ENCODE measurements around the gene RAPGEF4. TPM values are rescaled to one million over a fixed set of nuclear protein-coding genes. Genes with fewer than 3 reads are reported as not detected.

The RAPGEF4 gene
- total RNA-seq, 1 experiment from 2014 or later: 1.4 TPM

GRCh38 chr2:172842511-172843265 lies 107.0 kb downstream of the RAPGEF4 start:
- Mint-ChIP-seq H3K36me3 (ENCODE audit: insufficient read depth in 1 of 3, low read depth in 3 of 3) (no peaks in the 10 kb centered on the region), H3K4me3 (no peak overlapping the region), H3K9me3 (no peaks in the 10 kb centered on the region), H3K4me1 (no peaks in the 10 kb centered on the region), H3K27me3 (ENCODE audit: low read depth) (no peaks in the 10 kb centered on the region), H3K27ac (no peak overlapping the region)
- Histone ChIP-seq H2BK12ac (ENCODE audit: insufficient read length, low read depth, low read length) (no peak overlapping the region), H4K5ac (ENCODE audit: insufficient read length, low read depth, low read length) (no peak overlapping the region), H2BK15ac (ENCODE audit: low read depth, low read length) (no peak overlapping the region), H3K9me3 (ENCODE audit: control insufficient read depth, low read depth, low read length) (no peaks in the 10 kb centered on the region), H3K56ac (ENCODE audit: insufficient read length, low read depth, low read length) (no peak overlapping the region), H2BK20ac (ENCODE audit: low read depth, low read length, poor library complexity, severe bottlenecking) (no peak overlapping the region), H3K9ac (ENCODE audit: extremely low read depth, insufficient read length, low read length) (no peak overlapping the region), H4K91ac (ENCODE audit: insufficient read length, low read depth, low read length) (no peak overlapping the region), H3K79me1 (ENCODE audit: insufficient read depth, low read depth, low read length, poor library complexity, severe bottlenecking) (no peaks in the 10 kb centered on the region), H4K20me1 (ENCODE audit: control insufficient read depth, insufficient read depth, insufficient read length) (no peaks in the 10 kb centered on the region), H2AK5ac (ENCODE audit: insufficient read length, low read length) (no peak overlapping the region), H3K4me1 (ENCODE audit: insufficient read depth, low read length) (no peaks in the 10 kb centered on the region), H2AFZ (ENCODE audit: low read length) (no peak overlapping the region), H3K27me3 (ENCODE audit: insufficient read depth, low read length) (no peaks in the 10 kb centered on the region), H3K4ac (ENCODE audit: low read depth, low read length) (no peak overlapping the region), H2BK120ac (ENCODE audit: low read depth, low read length, poor library complexity, severe bottlenecking) (no peak overlapping the region), H3K14ac (ENCODE audit: insufficient read depth, low read length) (no peak overlapping the region), H3K18ac (ENCODE audit: insufficient read length, low read depth, low read length) (no peak overlapping the region), H3K27ac (ENCODE audit: insufficient read length, low read depth, low read length) (no peak overlapping the region), H3T11ph (ENCODE audit: low read length) (no peak overlapping the region), H3K4me2 (ENCODE audit: insufficient read depth, insufficient read length, low read length) (no peak overlapping the region), H2BK5ac (ENCODE audit: insufficient read length, low read length) (no peak overlapping the region), H3K79me2 (ENCODE audit: insufficient read depth, low read length) (no peaks in the 10 kb centered on the region), H3K23me2 (ENCODE audit: insufficient read length, low read depth, low read length, poor library complexity, severe bottlenecking) (peaks cover 3% of the 10 kb centered on the region), H3K23ac (ENCODE audit: insufficient read length, low read depth, low read length) (no peak overlapping the region), H4K8ac (replicated peaks; ENCODE audit: insufficient read length, low read depth, low read length) (no peak overlapping the region)
- no CpG with 5 or more reads among the region's 5 CpGs for WGBS (ENCODE audit: extremely low coverage, insufficient read length, low lambda C conversion rate)
- TF ChIP-seq CTCF (conservative IDR thresholded peaks at IDR 0.05): no peak
- no peak for DNase-seq
